GM18951 (cell line): ENCODE results near the gene APBA3.

Source experiments
- POLR2A ChIP-seq: IDR thresholded peaks from 4 replicates; pipeline ENCODE4 v1.6.1; 2011; ENCODE audit warnings: mild to moderate bottlenecking; ENCODE audit not compliant: insufficient read length, insufficient read depth; ENCODE audit errors: extremely low read depth
- in situ Hi-C: fragments of 300-500 bp; cut with MboI; formaldehyde crosslinking; loops from one replicate; pipeline ENCODE4 v1.12.0; 2022; ENCODE audit warnings: low sequenced_read_pairs, mixed read lengths, inconsistent platforms; ENCODE audit not compliant: unreplicated experiment

APBA3 gene

DNA sequence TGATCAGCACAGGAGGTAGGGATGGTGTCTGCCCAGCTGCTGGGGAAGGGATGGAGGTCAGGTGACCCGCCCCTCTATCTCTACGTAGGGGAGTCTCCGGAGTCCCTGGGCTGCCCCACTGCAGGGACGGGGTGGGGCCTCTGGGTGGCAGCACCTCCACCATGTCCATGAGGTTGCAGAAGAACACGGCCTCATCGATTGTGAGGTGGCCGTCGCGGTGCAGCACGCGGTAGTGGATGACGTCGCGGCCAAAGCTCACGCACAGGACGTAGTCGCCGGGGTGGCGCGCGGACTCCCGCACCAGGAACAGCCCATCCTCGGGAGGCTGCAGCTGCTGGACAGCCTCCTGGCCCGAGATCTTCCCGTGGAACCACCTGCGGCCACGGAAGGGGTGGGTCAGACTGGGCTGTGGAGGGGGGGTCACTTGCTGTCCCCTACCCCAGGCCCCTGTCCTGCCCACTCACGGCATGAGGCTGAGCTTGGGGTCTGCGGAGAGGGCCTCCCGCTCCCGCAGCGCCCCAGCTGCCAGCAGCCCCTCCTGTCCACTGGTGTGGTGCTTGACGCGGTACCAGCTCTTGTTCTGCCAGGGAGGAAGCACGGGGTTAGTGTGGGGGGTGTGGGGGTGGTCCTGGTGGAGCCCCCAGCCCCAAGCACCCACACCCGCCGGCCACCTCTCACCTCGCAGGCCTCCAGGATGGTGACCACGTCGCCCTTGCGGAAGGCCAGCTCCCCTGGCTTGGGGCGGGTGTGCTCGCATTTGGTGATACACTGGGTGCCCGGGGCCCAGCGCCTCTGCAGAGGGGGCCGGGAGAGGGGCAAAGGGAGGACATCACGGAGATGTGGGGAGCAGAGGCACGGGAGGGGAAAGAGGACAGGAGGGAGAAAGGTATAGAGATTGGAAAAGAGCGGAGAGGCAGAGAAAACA is 22.4 kb upstream of the APBA3 start:
- no peak for TF ChIP-seq POLR2A
- in situ Hi-C loops = no loop called here

DNA sequence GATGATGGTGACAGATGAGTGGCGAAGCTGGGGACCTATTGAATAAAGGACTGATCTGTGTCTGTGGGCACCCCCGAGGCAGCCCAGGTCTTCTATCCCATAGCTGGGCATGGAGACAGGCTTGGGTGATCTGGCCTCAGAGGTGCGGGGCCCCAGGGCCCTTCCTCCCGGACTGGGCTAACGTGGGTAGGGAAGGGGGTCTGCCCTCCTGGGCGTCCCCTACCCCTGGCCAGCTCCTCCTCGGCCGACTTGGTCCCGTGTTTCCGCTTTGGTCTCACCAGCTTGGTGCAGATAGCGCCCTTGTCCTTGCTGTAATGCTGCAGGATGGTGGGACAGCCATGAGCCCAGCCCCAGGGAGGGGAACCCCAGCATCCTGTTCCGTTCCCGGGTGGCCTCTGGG is 21.4 kb upstream of the APBA3 start:
- in situ Hi-C loops = no loop called here
- no peak for TF ChIP-seq POLR2A

DNA sequence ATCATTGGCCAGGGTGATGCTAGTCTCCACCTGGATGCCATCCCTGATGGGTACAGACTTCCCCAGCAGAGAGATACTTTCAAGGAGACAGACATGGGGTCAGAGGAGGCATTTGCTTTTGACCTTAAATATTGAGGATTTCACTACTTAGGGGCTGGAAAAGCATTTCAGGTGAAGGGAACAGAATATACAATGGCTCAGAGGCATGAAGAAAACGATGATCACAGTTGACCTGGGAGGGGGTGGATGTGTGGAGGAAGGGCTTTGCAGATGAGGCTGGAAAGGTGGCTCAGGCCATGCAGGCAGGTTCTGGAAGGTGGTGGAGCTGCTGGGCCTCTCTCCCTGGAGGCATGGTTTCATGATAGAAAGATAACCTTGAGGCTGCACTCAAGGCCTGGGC is 20.8 kb upstream of the APBA3 start:
- in situ Hi-C loops = no loop called here

DNA sequence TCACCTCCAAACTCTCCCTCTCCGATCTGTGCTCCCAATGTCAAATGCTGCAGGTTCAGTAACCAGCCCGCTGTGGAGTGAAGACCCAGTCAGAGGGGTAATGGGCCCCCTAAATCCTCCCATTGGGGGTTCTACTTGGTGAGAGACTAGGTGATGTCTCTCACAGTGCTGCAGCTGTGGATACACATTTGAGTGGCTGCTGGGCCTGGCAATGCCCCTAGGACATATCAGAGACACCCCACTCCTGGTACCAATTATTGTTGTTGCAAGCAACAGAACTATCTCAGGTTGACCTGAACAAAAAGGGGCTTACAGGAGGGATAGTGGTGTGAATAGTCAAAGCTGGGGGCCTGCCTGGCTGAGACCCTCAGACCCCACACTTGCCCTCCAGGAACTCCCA is 20.1 kb upstream of the APBA3 start:
- in situ Hi-C loops = no loop called here
- TF ChIP-seq POLR2A = no peak

More for the DNA sequence above, 20.8 kb upstream of the APBA3 start:
- TF ChIP-seq POLR2A = no peak

DNA sequence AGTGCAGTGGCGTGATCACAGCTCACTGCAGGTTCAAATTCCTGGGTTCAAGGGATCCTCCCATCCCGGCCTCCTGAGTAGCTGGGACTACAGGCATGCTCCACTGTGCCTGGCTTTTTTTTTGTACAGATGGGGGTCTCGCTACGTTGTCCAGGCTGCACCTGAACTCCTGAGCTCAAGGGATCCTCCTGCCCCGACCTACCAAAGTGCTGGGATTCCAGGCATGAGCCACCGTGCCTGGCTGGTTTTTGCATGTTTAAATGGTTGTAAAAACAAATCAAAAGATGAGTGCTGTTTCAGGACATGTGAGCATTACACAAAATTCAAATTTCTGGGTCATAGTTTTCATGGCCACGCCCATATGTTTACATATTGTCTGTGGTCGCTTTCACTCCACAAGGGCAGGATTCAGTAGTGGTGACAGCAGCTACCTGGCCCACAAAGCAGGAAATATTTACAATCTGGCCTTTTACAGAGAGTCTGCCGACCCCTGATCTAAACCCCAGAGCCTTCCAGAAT is 19.4 kb upstream of the APBA3 start:
- in situ Hi-C loops = no loop called here

DNA sequence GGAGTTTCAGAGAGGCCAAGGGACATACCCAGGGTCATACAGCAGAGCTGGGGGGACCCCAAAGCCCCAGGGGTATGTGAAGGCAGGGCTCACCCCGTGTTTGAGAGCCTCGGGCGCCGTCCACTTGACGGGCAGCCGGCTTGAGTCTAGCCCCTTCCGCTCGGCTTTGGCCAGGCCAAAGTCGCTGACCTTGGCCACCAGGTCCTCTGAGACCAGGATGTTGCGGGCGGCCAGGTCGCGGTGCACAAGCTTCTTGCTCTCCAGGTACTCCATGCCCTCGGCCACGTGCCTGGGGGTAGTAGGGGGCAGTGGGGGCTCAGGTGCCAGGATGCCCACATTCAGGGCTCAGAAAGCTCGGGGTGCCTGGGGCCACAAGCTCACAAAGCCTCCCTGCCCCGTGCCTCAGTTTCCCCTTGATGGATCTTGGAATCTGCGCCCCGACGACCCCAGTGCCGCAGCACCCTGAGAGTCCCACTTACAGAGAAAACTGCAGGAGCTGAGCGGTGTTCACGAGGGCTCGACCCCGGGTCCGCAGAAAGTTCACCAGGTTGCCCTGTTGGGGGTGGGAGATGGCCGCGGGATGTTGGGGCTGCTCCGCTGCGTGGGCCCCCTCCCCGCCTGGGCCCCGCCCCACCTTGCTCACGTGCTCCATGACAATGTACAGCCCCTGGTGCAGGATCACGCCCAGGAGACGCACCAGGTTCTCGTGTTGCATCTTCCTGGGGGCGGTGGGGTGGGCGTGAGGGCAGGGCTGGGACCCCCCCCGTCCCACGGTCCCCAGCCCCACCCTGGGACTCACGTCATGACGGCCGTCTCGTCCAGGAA is 17.6 kb upstream of the APBA3 start:
- in situ Hi-C loops = no loop called here

More for the DNA sequence above, 19.4 kb upstream of the APBA3 start:
- no peak for TF ChIP-seq POLR2A

DNA sequence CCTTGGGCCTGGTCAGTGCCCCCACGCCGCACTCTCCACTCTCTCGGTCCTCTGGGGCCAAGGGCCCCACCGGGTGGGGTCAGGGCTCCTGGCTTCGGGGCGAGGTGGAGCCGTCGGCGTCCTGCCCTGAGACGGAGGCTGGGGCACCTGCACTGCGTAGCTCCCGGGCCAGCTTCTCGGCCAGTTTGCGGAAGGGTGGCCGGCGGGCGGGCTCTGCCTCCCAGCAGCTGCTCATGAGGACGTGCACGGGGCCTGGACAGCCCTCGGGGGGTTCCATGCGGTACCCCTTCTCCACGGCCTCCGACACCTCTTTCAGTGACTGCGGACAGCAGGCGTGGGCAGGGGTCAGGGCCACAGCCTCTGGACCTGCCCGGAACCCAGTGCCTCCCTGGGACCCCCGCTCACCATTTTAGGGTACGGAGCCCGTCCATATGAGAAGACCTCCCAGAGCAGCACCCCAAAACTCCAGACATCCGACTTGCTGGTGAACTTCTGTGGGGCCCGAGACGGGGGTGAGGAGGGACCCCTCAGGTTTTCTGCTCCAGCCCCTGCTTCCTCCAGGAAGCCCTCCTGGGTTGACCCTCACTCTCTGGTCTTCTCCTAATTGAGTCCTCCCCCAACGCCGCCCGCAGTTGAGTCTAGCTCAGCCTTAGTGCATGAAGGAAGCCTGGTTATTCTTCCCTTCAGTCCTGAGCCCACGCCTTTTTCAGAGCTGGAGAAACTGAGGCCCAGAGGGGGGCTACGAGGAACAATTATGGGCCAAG is 16.8 kb upstream of the APBA3 start:
- in situ Hi-C loops = no loop called here
- no peak for TF ChIP-seq POLR2A

More for the DNA sequence above, 17.6 kb upstream of the APBA3 start:
- TF ChIP-seq POLR2A = no peak

DNA sequence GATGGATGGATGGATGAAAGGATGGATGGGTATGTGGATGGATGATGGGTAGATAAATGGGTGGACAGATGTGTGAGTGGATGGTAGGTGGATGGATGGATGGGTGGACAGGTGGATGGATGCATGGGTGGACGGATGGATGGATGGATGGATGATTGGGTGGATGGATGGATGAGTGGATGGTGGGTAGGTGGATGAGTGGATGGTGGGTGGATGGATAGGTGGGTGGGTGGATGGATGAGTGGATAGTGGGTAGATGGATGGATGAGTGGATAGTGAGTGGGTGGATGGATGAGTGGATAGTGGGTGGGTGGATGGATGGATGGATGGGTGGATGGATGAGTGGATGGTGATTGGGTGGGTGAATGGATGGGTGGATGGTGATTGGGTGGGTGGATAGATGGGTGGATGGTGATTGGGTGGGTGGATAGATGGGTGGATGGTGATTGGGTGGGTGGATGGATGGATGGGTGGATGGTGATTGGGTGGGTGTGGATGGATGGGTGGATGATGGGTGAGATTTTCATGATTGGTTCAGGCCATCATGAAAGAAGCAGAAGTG is 15.1 kb upstream of the APBA3 start:
- TF ChIP-seq POLR2A = no peak

DNA sequence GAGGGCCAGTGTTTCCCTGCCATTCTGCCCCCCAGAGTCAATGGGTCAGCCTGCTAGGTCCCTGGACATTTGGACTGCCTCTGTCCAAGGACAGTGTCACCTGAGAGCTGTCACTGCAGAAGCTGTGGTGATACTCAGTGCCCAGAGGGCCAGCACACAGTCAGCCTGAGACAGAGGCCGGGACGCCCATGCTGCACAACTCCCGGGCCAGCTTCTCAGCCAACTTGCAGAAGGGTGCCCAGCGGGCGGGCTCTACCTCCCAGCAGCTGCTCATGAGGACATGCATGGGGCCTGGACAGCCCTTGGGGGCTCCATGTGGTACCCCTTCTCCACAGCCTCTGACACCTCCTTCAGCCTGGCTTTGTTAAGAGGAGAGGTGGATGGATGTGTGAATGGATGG is 14.3 kb upstream of the APBA3 start:
- in situ Hi-C loops = no loop called here
- TF ChIP-seq POLR2A = no peak

More for the DNA sequence above, 15.1 kb upstream of the APBA3 start:
- in situ Hi-C loops = no loop called here

DNA sequence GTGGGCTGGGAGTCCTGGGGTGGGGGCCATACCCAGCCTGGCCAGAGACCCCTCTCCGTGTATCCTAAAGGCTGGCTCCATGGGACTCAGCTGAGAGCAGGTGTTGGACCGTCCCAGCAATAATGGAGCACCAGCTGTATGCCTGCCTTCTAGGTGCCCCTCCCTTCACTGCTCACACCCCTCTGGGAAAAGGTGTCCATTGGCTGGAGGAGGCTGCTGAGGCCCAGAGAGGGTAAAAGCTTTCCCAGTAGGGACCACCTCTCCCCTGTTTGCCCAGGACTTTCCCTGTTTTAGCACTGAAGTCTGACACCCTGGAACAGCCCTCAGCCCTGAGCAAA is 13.9 kb upstream of the APBA3 start:
- in situ Hi-C loops = no loop called here
- TF ChIP-seq POLR2A = no peak

DNA sequence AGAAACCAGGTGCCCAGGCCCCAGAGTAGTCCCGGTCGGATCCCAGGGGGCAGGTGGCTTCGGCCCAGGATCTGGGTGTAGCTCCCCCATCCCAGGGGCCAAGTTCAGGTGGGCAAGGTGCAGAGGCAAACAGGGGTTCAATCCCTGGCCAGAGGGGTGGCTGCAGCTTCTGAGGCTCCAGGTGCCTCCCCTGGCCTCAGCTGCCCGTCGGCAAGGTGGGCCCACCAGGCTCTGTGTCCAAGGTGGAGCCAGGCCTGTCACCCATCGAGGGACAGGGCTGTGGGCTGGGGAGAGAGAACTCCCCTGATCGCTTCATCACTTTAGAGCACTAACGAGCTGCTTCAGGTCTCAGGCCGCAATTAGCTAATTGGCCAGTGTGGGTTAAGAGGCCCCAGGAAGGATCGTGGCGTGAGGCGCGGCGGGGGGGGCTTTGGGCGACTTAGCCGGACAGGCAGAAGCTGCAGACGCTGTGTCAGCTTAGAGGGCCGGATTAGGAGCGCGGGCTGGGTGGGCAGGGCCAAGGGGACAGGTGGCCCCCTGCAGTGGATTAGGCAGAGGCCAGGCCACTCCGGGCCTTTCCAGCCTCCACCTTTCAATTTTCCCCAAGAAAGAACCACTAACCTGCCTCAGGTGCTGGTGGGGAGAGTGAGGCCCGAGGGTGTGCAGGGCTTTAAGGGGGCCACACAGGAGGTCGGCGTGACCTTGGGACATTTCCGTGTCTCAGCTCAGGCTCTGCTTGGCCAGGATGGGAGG is 13.3 kb upstream of the APBA3 start:
- in situ Hi-C loops = no loop called here
- TF ChIP-seq POLR2A = no peak
